AG09319 (cell line): ENCODE measurements around the gene HLCS.

ENCODE experiments used
- DNase-seq: peaks from one replicate; pipeline ENCODE4 v3.0.0-alpha.2; 2010; ENCODE audit warnings: low read depth; ENCODE audit errors: extremely low read depth
- TF ChIP-seq, protein P1 (sequence below): IDR thresholded peaks from 2 replicates; pipeline ENCODE4 v1.5.1; 2011; ENCODE audit warnings: low read depth, mild to moderate bottlenecking, inconsistent platforms, low read length, moderate library complexity

Gene HLCS

DNA sequence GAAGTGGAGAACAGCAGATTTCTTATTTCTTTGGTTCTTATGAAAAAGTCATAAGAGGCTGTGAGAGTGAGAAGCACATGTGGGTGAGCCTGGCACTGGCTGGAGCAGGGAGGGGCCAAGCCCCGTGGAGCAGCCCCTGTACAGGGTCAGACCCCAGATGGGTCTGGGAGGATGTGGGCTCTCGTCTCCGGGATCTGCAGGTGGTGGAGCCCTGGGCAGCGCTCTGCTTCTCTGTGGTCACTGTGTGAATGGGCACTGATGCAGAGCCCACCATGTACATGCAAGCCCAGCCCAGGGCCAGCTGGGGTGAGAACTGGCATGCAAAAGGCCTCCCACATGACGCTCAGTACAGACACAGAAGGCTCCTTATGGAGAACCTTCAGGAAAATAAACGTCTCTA, 200.0 kb downstream of the HLCS start:
- TF ChIP-seq, protein P1, sequence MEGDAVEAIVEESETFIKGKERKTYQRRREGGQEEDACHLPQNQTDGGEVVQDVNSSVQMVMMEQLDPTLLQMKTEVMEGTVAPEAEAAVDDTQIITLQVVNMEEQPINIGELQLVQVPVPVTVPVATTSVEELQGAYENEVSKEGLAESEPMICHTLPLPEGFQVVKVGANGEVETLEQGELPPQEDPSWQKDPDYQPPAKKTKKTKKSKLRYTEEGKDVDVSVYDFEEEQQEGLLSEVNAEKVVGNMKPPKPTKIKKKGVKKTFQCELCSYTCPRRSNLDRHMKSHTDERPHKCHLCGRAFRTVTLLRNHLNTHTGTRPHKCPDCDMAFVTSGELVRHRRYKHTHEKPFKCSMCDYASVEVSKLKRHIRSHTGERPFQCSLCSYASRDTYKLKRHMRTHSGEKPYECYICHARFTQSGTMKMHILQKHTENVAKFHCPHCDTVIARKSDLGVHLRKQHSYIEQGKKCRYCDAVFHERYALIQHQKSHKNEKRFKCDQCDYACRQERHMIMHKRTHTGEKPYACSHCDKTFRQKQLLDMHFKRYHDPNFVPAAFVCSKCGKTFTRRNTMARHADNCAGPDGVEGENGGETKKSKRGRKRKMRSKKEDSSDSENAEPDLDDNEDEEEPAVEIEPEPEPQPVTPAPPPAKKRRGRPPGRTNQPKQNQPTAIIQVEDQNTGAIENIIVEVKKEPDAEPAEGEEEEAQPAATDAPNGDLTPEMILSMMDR, result no peak
- DNase-seq, result no peak

DNA sequence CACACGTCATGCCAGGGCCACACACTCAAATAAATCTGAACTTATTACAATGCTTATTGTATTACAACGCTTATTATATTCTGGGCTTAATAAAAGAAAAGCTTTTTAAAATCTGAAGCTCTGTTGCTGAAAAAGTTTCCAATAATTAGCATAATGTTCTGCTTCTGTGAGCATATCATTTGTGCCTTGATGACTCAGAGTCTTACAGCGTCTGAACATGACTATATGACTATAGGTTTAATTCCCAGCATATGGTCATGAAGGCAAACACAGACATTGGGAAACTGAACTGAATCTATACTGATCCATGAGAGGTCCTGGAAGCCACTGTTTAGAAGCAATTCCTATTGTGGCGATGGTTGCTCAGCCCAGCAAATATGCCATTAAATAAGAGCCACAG, 201.2 kb downstream of the HLCS start:
- TF ChIP-seq, protein P1, result no peak
- no peak for DNase-seq

DNA sequence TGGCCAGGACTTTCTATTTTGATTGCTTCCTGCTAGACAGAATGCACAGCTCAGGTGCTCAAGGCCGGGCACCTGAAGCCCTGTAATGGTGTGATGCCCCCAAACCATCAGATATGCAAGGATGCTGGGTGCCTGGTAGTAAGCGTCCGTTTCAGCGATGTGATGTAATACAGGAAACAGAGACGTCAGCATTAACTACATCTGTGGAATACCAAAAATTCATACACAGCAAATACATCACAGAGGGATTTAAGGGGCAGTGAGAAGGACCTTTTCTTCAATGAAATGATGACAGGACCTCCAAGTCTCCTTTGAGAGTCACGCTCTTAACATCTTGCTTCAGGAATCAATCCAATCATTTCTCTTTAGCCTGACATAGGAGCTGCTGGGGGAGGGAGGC, 203.2 kb downstream of the HLCS start:
- no peak for DNase-seq
- TF ChIP-seq, protein P1, result no peak

DNA sequence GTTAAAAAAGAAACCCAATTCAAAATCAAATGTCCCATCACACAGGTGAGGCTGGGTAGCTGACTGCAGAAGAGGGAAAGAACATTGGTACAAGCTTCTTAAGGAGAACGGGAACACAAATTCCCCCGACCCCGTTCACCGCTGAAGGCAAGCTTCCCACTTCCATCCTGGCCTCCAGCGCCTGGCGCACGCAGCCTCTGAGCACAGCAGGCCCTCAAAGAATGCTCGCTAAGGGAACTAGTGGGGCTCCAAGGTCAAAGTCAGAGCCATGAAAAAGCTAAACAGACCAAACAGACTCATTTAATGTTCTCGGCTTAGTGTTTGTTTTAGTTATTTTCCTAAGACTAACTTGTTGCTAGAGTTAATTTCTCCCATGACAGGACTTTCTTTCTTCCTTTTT, 203.8 kb downstream of the HLCS start:
- no peak for DNase-seq
- TF ChIP-seq, protein P1, result no peak

DNA sequence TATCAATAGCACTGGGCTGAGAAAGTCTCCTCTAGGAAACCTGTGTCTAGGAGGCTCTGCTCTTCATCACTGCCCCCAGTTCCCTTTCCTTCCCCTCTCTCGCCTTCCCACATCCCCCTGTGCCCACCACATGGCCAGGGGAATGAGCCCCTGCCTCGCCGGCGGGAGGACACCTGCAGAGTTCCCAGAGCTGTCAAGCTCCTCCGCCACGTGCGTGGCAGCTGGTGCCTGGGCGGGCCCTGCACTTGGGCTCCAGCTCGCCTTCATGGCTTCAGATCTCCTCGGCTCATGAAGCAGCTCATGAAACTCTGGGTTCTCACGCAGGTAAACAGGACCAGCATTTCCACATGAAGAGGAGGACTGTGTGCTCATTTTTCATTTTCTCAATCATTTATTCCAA, 204.8 kb downstream of the HLCS start:
- no peak for DNase-seq
- TF ChIP-seq, protein P1, result no peak

GRCh38 chr21:36759348-36760083, 207.0 kb downstream of the HLCS start:
- TF ChIP-seq, protein P1, result no peak

DNA sequence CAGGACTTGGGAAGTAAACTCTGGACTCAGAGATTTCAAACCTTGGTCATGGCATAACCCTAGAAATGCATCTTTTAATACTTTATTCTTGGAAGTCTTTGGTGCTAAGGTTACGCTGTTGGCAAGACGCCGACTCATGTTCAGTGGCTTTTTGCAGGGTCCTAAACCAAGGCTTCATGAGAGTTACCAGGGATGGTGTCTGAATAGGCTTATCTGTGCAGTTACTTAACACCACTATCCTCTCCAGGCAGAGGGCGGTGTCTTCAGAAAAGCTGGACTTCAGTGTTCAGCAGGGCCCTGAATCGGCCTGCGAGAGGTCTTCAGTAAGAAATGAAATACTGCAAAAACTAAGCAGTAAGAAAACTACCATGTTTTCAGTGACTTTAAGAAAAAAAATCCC, 209.3 kb downstream of the HLCS start:
- TF ChIP-seq, protein P1, result no peak
- DNase-seq, result no peak

More at GRCh38 chr21:36759348-36760083, 207.0 kb downstream of the HLCS start:
- DNase-seq, result no peak
